AG09319 (cell line): ENCODE data around the gene RAP2A.

Source experiments
- DNase-seq: peaks from one replicate; pipeline ENCODE4 v3.0.0-alpha.2; 2010; ENCODE audit warnings: low read depth; ENCODE audit errors: extremely low read depth
- TF ChIP-seq, protein P1 (sequence below): IDR thresholded peaks from 2 replicates; pipeline ENCODE4 v1.5.1; 2011; ENCODE audit warnings: low read depth, mild to moderate bottlenecking, inconsistent platforms, low read length, moderate library complexity

RAP2A gene

DNA sequence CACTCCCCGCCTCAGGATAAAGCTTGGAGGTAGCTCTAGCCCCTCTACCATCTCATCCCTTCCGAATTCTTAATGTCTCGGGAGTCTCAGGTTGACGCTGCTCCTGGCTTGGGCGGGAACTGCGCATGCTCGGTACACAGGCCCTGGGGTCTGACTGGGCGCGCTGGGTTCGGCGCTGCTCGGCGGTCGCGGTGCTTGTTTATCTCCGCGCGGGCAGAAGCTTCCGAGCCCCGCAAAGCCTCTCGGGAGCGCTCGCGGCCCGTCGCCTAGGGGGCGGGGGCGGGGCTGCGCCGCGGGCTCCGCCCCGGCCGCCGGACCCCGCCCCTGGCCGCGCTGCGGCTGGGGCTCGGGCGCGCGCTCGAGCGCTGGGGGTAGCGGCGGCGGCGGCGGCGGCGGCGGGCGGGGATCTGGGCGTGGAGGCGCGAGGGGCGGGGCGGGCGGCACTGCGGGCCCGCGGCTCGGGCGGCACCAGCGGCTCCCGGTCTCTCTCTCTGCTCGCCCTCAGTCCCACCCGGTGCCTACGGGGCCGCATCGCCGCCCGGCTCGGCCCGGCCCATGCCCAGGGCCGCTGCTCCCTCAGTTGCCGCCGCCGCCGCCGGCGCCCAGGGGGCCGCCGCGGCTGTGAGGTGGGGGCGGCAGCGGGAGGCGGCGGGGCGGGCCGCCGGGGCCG is at the start of gene RAP2A:
TSS of gene RAP2A (plus strand) at position 443 of the 670 bp plus-strand sequence. CDS start 302 bp downstream, outside the sequence.
- DNase-seq: peak; percentile 84
- TF ChIP-seq, protein P1, sequence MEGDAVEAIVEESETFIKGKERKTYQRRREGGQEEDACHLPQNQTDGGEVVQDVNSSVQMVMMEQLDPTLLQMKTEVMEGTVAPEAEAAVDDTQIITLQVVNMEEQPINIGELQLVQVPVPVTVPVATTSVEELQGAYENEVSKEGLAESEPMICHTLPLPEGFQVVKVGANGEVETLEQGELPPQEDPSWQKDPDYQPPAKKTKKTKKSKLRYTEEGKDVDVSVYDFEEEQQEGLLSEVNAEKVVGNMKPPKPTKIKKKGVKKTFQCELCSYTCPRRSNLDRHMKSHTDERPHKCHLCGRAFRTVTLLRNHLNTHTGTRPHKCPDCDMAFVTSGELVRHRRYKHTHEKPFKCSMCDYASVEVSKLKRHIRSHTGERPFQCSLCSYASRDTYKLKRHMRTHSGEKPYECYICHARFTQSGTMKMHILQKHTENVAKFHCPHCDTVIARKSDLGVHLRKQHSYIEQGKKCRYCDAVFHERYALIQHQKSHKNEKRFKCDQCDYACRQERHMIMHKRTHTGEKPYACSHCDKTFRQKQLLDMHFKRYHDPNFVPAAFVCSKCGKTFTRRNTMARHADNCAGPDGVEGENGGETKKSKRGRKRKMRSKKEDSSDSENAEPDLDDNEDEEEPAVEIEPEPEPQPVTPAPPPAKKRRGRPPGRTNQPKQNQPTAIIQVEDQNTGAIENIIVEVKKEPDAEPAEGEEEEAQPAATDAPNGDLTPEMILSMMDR: no peak

DNA sequence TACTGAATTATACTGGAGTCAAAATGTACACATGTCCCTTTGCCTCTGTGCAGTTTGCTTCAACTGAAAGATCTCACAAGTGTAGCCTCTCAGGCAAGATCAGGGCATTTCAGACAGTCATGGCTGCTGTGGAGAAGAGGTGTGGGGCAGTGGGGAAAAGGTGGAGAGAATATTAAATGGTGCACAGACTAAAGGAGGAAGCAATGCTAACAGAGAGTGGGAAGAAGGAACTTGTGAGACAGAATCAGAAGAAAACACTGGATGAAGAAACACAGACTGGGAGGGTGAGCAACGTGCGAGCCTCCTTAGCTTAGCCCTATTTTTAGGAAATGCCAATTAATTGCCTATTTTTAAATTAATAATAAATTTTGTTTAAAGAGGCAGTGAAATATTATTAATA is 49.6 kb upstream of the RAP2A start:
- DNase-seq: no peak
- TF ChIP-seq, protein P1: no peak

DNA sequence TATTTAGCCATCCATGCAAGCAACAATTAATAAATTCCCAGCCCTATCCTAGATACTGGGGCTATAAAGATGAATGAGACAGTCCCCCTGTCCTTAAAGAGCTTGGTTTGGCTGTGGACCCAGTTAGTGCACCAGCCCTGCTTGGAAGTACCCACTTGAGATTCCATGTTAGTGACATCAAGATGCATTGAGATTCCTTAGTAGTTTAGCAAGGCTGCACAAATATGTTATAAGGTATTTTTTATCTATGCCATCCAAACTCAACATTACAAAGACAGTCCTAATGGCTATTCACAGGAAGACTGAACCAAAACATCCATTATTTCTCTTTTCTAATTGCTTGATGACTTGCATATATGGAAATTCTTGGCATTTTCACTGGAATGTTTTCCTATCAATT is 48.8 kb upstream of the RAP2A start:
- DNase-seq: no peak

DNA sequence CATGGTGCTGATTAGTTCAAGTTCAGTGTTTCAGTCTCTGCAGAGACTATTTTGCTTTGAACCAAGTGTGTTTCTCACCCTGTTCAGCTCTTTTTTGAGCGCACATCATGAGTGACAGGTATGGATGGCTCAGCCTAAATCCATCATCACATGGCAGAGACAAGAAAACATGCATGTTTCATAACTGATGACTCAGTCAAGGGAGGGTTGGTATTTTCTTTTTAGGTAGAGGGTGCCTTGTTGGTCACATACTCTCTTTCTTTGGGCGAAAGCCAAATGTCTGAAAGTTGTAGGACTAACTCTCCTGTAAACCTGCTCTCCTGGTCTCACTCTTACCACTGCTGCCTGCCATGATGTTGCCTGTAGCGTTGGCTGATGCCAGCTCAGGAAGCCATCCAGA is 48.1 kb upstream of the RAP2A start:
- no peak for DNase-seq
- TF ChIP-seq, protein P1: no peak

More for the DNA sequence above, 48.8 kb upstream of the RAP2A start:
- TF ChIP-seq, protein P1: no peak

DNA sequence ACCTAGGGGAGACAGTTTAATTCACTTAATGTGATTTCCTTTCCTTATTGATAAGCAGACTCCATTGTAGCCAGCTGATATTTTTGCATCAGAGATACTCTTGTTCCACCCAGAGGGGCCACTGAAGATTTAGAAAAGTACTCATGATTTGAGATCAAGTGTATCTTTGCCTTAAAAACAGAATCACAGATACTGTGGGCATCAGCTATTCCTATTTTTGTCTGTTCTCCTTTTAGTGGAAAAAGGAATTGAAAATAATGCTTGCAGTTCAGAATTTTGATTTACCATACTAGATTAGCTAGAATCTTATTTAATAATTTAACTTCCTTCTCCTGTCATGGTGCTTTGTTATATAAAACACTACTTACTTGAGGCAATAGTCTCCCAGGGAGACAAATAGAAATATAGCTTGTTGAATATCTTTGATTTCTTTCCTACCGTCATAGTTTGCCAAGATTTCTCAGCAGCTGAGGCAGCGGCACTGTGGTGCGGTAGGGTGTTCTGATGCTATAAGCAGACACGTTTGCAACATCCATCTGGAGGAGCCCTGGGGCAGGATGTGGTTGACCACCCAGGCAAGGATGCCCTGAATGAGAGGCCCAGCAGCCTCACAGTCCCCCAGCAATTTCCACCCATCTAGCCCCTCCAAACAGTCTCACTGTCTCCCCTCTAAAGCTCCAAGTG is 47.0 kb upstream of the RAP2A start:
- no peak for DNase-seq
- TF ChIP-seq, protein P1: no peak

DNA sequence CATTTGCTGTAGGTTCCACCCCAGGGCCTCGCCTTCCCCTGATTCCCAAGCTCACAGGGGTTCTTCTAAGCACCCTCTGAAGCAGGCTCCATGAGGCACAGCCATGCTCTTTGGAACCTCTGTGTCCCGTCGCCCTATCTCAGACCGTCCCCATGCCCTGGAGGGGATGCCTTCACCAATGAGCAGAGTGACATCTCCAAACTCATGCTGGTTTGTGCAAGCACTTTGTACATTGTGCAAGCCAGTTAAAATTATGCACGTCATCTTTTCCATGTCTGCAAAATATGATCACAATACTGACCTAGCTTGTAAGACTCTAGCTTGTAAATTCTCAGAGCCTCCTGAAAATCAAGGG is 46.5 kb upstream of the RAP2A start:
- no peak for DNase-seq

DNA sequence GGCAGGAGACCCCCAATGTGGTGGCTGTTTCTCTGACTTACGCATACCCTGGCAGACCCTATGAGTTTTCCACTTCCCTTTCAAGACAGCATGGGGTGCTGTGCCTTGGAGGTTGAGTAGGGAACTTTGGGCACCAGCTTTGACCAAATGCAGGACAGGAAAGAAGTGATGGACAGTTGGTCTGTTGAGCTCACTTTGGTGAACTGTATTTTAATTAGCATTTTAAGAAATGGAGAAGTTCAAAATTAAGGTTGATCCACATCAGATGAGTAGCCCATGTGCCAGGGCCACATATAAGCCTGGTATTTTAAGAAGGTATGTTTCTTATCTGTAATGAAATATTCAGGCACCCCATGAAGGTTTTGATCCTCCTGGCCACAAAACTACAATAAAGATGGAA is 46.1 kb upstream of the RAP2A start:
- TF ChIP-seq, protein P1: no peak
- no peak for DNase-seq

More for the DNA sequence above, 46.5 kb upstream of the RAP2A start:
- TF ChIP-seq, protein P1: no peak
